ENCODE data around the gene RFX4. TPM values are rescaled to one million over a fixed set of nuclear protein-coding genes. Genes with fewer than 3 reads are reported as not detected.

The RFX4 gene
- total and polyA plus RNA-seq, 12 donors = 0.01 to 0.11 (median 0.11) TPM; not detected in 9

- DNase-seq = no peak
Measured at GRCh38 chr12:106774808-106775524, 192.2 kb downstream of the RFX4 start.

GRCh38 chr12:106776897-106777296, 194.1 kb downstream of the RFX4 start:
- H3K9me3 ChIP-seq = no peaks in the 10 kb centered on the region
- intact Hi-C loops (cut with DNase I) = no loop called here
- H3K27me3 ChIP-seq = no peaks in the 10 kb centered on the region
- H3K4me1 ChIP-seq = peaks cover 2 to 52% (median 19%) of the 10 kb centered on the region in 9 donors
- no peak overlapping the region for H3K4me3 ChIP-seq
- no peak for ATAC-seq
- H3K27ac ChIP-seq = no peak overlapping the region
- peaks cover 0 to 3% (median 0%) of the 10 kb centered on the region in 9 donors for H3K36me3 ChIP-seq
- no peak for DNase-seq
- WGBS, 2 donors = 92 to 93% methylated on average over 5 of the region's 5 CpGs
- TF ChIP-seq CTCF (IDR thresholded peaks at IDR 0.05) = no peak

More at GRCh38 chr12:106774808-106775524, 192.2 kb downstream of the RFX4 start:
- H3K27me3 ChIP-seq = no peaks in the 10 kb centered on the region
- H3K9me3 ChIP-seq = no peaks in the 10 kb centered on the region
- intact Hi-C loops (cut with DNase I) = loop anchor here in 2 of 10 donors (1.0 to 5.0 kb wide), 2 partner anchors 62 to 66 kb away; no protein-coding TSS in a partner anchor
- H3K4me3 ChIP-seq = peak overlapping the region; percentile 77 to 99 (median 94)
- H3K27ac ChIP-seq = peak overlapping the region; percentile 88 to 99 (median 96)
- 5% methylated on average over 29 of the region's 29 CpGs for WGBS, 2 donors
- ATAC-seq = no peak
- peaks cover 2 to 45% (median 20%) of the 10 kb centered on the region in 9 donors for H3K4me1 ChIP-seq
- TF ChIP-seq CTCF (IDR thresholded peaks at IDR 0.05) = no peak
- peaks cover 0 to 3% (median 0%) of the 10 kb centered on the region in 9 donors for H3K36me3 ChIP-seq

GRCh38 chr12:106780010-106780631, 197.3 kb downstream of the RFX4 start:
- ATAC-seq (no peak), DNase-seq (no peak)
- Histone ChIP-seq H3K4me3 (no peak overlapping the region), H3K27ac (no peak overlapping the region), H3K4me1 (peaks cover 2 to 48% (median 18%) of the 10 kb centered on the region in 9 donors), H3K36me3 (peaks cover 0 to 20% (median 0%) of the 10 kb centered on the region in 9 donors), H3K27me3 (no peaks in the 10 kb centered on the region), H3K9me3 (no peaks in the 10 kb centered on the region)
- intact Hi-C loops (cut with DNase I) = no loop called here
- WGBS, 2 donors = 20 to 44% methylated on average over 3 of the region's 3 CpGs
- TF ChIP-seq CTCF (IDR thresholded peaks at IDR 0.05) = no peak

- 54 to 64% methylated on average over 1 of the region's 1 CpG for WGBS, 2 donors
- Histone ChIP-seq H3K27me3 (no peaks in the 10 kb centered on the region), H3K4me1 (peaks cover 0 to 37% (median 9%) of the 10 kb centered on the region in 9 donors), H3K36me3 (peaks cover 0 to 37% (median 0%) of the 10 kb centered on the region in 9 donors), H3K4me3 (no peak overlapping the region), H3K27ac (no peak overlapping the region), H3K9me3 (no peaks in the 10 kb centered on the region)
- ATAC-seq = no peak
- no peak for DNase-seq
- TF ChIP-seq CTCF (IDR thresholded peaks at IDR 0.05) = no peak
- intact Hi-C loops (cut with DNase I) = no loop called here
Measured at GRCh38 chr12:106782619-106783018, 199.8 kb downstream of the RFX4 start.
